GM23248 (cell line): ENCODE data around the gene ADARB1.

Source experiments
- EZH2 ChIP-seq: fragments of 200-600 bp; sonication (generic); IDR thresholded peaks from 2 replicates; pipeline ENCODE4 v1.6.1; 2018; ENCODE audit warnings: antibody characterized with exemption, mild to moderate bottlenecking; ENCODE audit not compliant: insufficient read depth, poor library complexity, severe bottlenecking
- EZH2phosphoT487 ChIP-seq: fragments of 200-600 bp; sonication (generic); IDR thresholded peaks from 2 replicates; pipeline ENCODE4 v1.6.1; 2018; ENCODE audit warnings: antibody characterized with exemption, moderate library complexity, mild to moderate bottlenecking, low read depth; ENCODE audit not compliant: insufficient read depth

- TF ChIP-seq EZH2 (no peak), EZH2phosphoT487 (no peak)
Observed at GRCh38 chr21:45060675-45061311, 13.6 kb upstream of the ADARB1 start.
